DND-41 (cell line): Measurements from ENCODE around the gene ALCAM.

Source experiments
- ATAC-seq: fragments of 200-7000 bp; cut with Tn5 transposase; 3 replicates; pipeline ENCODE4 v1.9.1; 2021; ENCODE audit warnings: low read depth; ENCODE audit not compliant: insufficient read depth
- DNase-seq: peaks from one replicate; pipeline ENCODE4 v3.0.0-alpha.2; 2020
- H2AFZ ChIP-seq: 2 replicates; pipeline ENCODE4 v1.6.0; 2012; ENCODE audit warnings: low read depth, low read length
- H3K27ac ChIP-seq: 2 replicates; pipeline ENCODE4 v1.5.1; 2012; ENCODE audit warnings: low read length, inconsistent platforms
- H3K27me3 ChIP-seq: fragments of 200-600 bp; sonication (generic); 2 replicates; pipeline ENCODE4 v1.6.0; 2012; ENCODE audit warnings: low read length, mild to moderate bottlenecking, inconsistent platforms; ENCODE audit not compliant: insufficient read depth, poor library complexity
- H3K36me3 ChIP-seq: 2 replicates; pipeline ENCODE4 v1.5.1; 2012; ENCODE audit warnings: low read length, inconsistent platforms; ENCODE audit not compliant: insufficient read depth
- H3K4me1 ChIP-seq: 2 replicates; pipeline ENCODE4 v1.5.1; 2012; ENCODE audit warnings: mild to moderate bottlenecking, low read length; ENCODE audit not compliant: insufficient read depth
- H3K4me2 ChIP-seq: 2 replicates; pipeline ENCODE4 v1.6.0; 2012; ENCODE audit warnings: mild to moderate bottlenecking, moderate library complexity, low read length, inconsistent platforms; ENCODE audit not compliant: insufficient read depth
- H3K4me3 ChIP-seq, 2 experiments: fragments of 200-600 bp in 1 of 2; shearing (Covaris generic) in 1 of 2; 2 replicates each; pipeline ENCODE4 v1.5.1; 2012 to 2016; ENCODE audit warnings: inconsistent platforms in 2 of 2, low read length in 2 of 2, mild to moderate bottlenecking in 2 of 2, low read depth in 1 of 2, moderate library complexity in 1 of 2
- H3K79me2 ChIP-seq: 2 replicates; pipeline ENCODE4 v1.6.0; 2012; ENCODE audit warnings: low read length, inconsistent platforms; ENCODE audit not compliant: insufficient read depth
- H3K9ac ChIP-seq: 2 replicates; pipeline ENCODE4 v1.6.0; 2012; ENCODE audit warnings: low read depth, mild to moderate bottlenecking, inconsistent platforms, low read length, moderate library complexity
- H3K9me3 ChIP-seq: 2 replicates; pipeline ENCODE4 v1.5.1; 2012; ENCODE audit warnings: low read length, moderate library complexity, mild to moderate bottlenecking, inconsistent platforms; ENCODE audit not compliant: insufficient read depth, severe bottlenecking
- H4K20me1 ChIP-seq: 2 replicates; pipeline ENCODE4 v1.6.0; 2012; ENCODE audit warnings: low read length; ENCODE audit not compliant: insufficient read depth
- EZH2 ChIP-seq: IDR thresholded peaks from 3 replicates; pipeline ENCODE4 v1.6.1; 2012; ENCODE audit warnings: borderline replicate concordance, low read depth, mild to moderate bottlenecking, moderate library complexity, low read length, inconsistent platforms; ENCODE audit not compliant: severe bottlenecking
- TF ChIP-seq, protein P1 (sequence below): IDR thresholded peaks from 2 replicates; pipeline ENCODE4 v1.5.1; 2012; ENCODE audit warnings: borderline replicate concordance, low read length, moderate library complexity, mild to moderate bottlenecking; ENCODE audit not compliant: poor library complexity, severe bottlenecking; ENCODE audit errors: extremely low read depth

The ALCAM gene

GRCh38 chr3:105423397-105423796 is 56.7 kb downstream of the ALCAM start:
- Histone ChIP-seq H3K4me1 (no peaks in the 10 kb centered on the region), H4K20me1 (no peaks in the 10 kb centered on the region), H3K27me3 (no peaks in the 10 kb centered on the region), H3K27ac (no peak overlapping the region), H3K4me3 (no peak overlapping the region), H3K9ac (no peak overlapping the region), H3K36me3 (no peaks in the 10 kb centered on the region), H3K4me2 (no peak overlapping the region), H2AFZ (no peak overlapping the region), H3K9me3 (no peaks in the 10 kb centered on the region), H3K79me2 (no peaks in the 10 kb centered on the region)
- ATAC-seq (no peak), DNase-seq (no peak)
- TF ChIP-seq, protein P1, sequence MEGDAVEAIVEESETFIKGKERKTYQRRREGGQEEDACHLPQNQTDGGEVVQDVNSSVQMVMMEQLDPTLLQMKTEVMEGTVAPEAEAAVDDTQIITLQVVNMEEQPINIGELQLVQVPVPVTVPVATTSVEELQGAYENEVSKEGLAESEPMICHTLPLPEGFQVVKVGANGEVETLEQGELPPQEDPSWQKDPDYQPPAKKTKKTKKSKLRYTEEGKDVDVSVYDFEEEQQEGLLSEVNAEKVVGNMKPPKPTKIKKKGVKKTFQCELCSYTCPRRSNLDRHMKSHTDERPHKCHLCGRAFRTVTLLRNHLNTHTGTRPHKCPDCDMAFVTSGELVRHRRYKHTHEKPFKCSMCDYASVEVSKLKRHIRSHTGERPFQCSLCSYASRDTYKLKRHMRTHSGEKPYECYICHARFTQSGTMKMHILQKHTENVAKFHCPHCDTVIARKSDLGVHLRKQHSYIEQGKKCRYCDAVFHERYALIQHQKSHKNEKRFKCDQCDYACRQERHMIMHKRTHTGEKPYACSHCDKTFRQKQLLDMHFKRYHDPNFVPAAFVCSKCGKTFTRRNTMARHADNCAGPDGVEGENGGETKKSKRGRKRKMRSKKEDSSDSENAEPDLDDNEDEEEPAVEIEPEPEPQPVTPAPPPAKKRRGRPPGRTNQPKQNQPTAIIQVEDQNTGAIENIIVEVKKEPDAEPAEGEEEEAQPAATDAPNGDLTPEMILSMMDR: no peak
- no peak for TF ChIP-seq EZH2

DNA sequence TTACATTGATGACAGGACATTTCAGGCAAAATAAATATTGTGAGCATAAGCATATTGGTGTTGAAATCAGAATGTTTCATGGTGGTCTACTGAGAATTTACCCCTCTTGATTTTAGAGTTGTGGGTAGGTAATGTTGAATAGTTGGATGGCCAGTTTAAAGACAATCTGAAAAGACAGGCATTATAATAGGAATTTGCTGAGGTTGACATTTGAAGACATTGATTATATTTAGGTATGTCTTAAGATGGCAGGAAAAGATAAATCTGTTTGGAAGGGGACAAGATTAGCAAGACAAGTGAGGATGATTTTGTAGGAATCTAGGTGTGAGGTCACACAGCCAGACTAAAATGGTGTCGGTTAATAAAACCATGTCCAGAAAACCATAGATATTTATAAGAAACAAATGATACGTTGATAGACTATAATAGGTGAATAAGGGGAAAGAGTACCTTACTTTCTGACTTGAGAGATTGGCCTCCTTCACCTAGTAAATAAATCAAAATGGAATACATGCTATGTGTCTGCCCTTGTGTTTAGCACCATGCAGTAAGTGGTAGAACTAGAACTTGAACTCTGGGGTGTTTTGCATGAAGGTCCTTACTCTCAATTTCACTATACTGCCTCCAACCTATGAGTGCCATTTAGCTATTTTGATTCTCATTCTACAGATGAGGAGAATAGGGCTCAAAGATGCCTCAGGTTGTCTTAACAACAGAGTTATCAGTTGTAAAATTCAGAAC is 57.9 kb downstream of the ALCAM start:
- no peaks in the 10 kb centered on the region for H3K9me3 ChIP-seq
- H3K79me2 ChIP-seq: no peaks in the 10 kb centered on the region
- no peak overlapping the region for H3K4me2 ChIP-seq
- no peak overlapping the region for H3K4me3 ChIP-seq
- no peaks in the 10 kb centered on the region for H3K36me3 ChIP-seq
- no peaks in the 10 kb centered on the region for H3K27me3 ChIP-seq
- H4K20me1 ChIP-seq: no peaks in the 10 kb centered on the region
- H3K27ac ChIP-seq: no peak overlapping the region
- DNase-seq: no peak
- ATAC-seq: no peak
- no peak for TF ChIP-seq EZH2
- TF ChIP-seq, protein P1: no peak
- no peak overlapping the region for H3K9ac ChIP-seq
- H3K4me1 ChIP-seq: no peaks in the 10 kb centered on the region
- H2AFZ ChIP-seq: no peak overlapping the region

GRCh38 chr3:105425153-105425502 is 58.4 kb downstream of the ALCAM start:
- no peaks in the 10 kb centered on the region for H3K9me3 ChIP-seq
- H3K9ac ChIP-seq: no peak overlapping the region
- H3K27ac ChIP-seq: no peak overlapping the region
- H3K4me3 ChIP-seq: no peak overlapping the region
- no peaks in the 10 kb centered on the region for H3K36me3 ChIP-seq
- no peaks in the 10 kb centered on the region for H3K4me1 ChIP-seq
- H4K20me1 ChIP-seq: no peaks in the 10 kb centered on the region
- no peak overlapping the region for H3K4me2 ChIP-seq
- DNase-seq (no peak), ATAC-seq (no peak)
- no peak overlapping the region for H2AFZ ChIP-seq
- H3K27me3 ChIP-seq: no peaks in the 10 kb centered on the region
- TF ChIP-seq EZH2: no peak
- TF ChIP-seq, protein P1: no peak
- H3K79me2 ChIP-seq: no peaks in the 10 kb centered on the region
